Right lobe of liver (tissue), 6 donors: Measurements from ENCODE around the gene ATR. TPM values are rescaled to one million over a fixed set of nuclear protein-coding genes. Genes with fewer than 3 reads are reported as not detected.
A peak's percentile ranks its signal among the peaks of the same experiment; 100 is the strongest.
"Not testable (repeated sequence)": the region's sequence is repeated elsewhere in the genome, so short reads cannot be mapped to it uniquely, and the experiment has no call there.

Source experiments
- ATAC-seq, 4 donors: fragments of 200-7000 bp; cut with Tn5 transposase; one replicate each; pipeline ENCODE4 v1.9.1; 2020; ENCODE audit warnings: mild to moderate bottlenecking in 4 of 4, moderate library complexity in 4 of 4
- DNase-seq, 3 donors: peaks; one replicate each; pipeline ENCODE4 v3.0.0-alpha.2; 2020
- H3K27ac ChIP-seq, 3 donors: fragments of 200-600 bp; one replicate each; pipeline ENCODE4 v1.8.0; 2022
- H3K27me3 ChIP-seq, 2 donors: fragments of 200-600 bp; one replicate each; pipeline ENCODE4 v1.8.0; 2022
- H3K36me3 ChIP-seq, 4 donors: fragments of 200-600 bp; sonication (generic) in 1 of 4; one replicate each; pipeline versions ENCODE4 v1.5.1 to v1.8.0; 2017 to 2022; ENCODE audit warnings: control low read depth in 1 of 4
- H3K4me1 ChIP-seq, 4 donors: fragments of 200-600 bp; sonication (generic) in 1 of 4; one replicate each; pipeline versions ENCODE4 v1.5.1 to v1.8.0; 2017 to 2022; ENCODE audit warnings: control low read depth in 1 of 4
- H3K4me3 ChIP-seq, 3 donors: fragments of 200-600 bp; one replicate each; pipeline ENCODE4 v1.8.0; 2022
- H3K9me3 ChIP-seq, 4 donors: fragments of 200-600 bp; sonication (generic) in 1 of 4; one replicate each; pipeline versions ENCODE4 v1.5.1 to v1.8.0; 2017 to 2022; ENCODE audit warnings: control low read depth in 1 of 4
- CTCF ChIP-seq, 4 donors: fragments of 200-600 bp in 3 of 4; fragments of 450-650 bp in 1 of 4; IDR thresholded peaks; one replicate each; pipeline versions ENCODE4 v1.5.1 to v1.8.0; 2016 to 2022; ENCODE audit warnings: antibody characterized with exemption in 4 of 4, mild to moderate bottlenecking in 2 of 4
- POLR2A ChIP-seq: fragments of 450-650 bp; IDR thresholded peaks from one replicate; pipeline ENCODE4 v1.6.1; 2017; ENCODE audit warnings: antibody characterized with exemption, mild to moderate bottlenecking
- WGBS: methylation state at CpG from one replicate; pipeline ENCODE4 v1.1.6; 2018; ENCODE audit warnings: low coverage, low lambda C conversion rate; ENCODE audit not compliant: insufficient coverage; ENCODE audit errors: missing lambda C conversion rate; 5-methylcytosine and 5-hydroxymethylcytosine counted together
- intact Hi-C, 2 donors: fragments of 100-400 bp; cut with DNase I; formaldehyde crosslinking; loops; one replicate each; pipeline versions ENCODE4 v1.11.2 to v1.14.1; 2022
- total RNA-seq, 6 experiments: library from RNA; depleted of rRNA in 2 of 6; stranded (reverse); fragments of >200 nt in 2 of 6; fragmentation: NEBNext Ultra II Directional in 3 of 6; extraction: Animal tissue kit (Norgen Biotek cat#: 25700) in 3 of 6; gene quantifications; one replicate each; pipeline versions ENCODE4 v1.1.0 to v1.2.4, GENCODE V29; 2016 to 2023
- donor health status: DM: no; HTN: yes; CAD: no.
- donor health status: DM: no; HTN: no; CAD: no.
- donor health status: DM: no; HTN: no; CAD: no.
- donor health status: DM: no; HTN: yes; CAD: no.
- donor health status: DM: no; HTN: yes; CAD: no.

ATR gene
- total RNA-seq, 6 experiments from 2014 or later: 8.0 to 26.9 (median 15.7) TPM

GRCh38 chr3:142438096-142438495 lies 140.4 kb downstream of the ATR start:
- H3K4me1 ChIP-seq: peaks cover 0 to 37% (median 10%) of the 10 kb centered on the region in 4 donors
- H3K27me3 ChIP-seq, ATAC-seq, H3K27ac ChIP-seq, DNase-seq, H3K36me3 ChIP-seq, H3K9me3 ChIP-seq, H3K4me3 ChIP-seq, intact Hi-C loops: not testable (repeated sequence)
- 92% methylated on average over 8 of the region's 11 CpGs for WGBS

GRCh38 chr3:142436951-142437585 lies 141.5 kb downstream of the ATR start:
- peak; percentile 75 to 87 (median 82) for ATAC-seq
- H3K27ac ChIP-seq: peak overlapping the region in 2 of 3 donors; percentile 52 to 79
- TF ChIP-seq CTCF (IDR thresholded peaks at IDR 0.05) (no peak), POLR2A (no peak)

GRCh38 chr3:142434503-142434902 lies 144.0 kb downstream of the ATR start:
- Histone ChIP-seq H3K27me3 (no peaks in the 10 kb centered on the region), H3K4me1 (peaks cover 0 to 37% (median 10%) of the 10 kb centered on the region in 4 donors), H3K36me3 (peaks cover 0 to 19% (median 5%) of the 10 kb centered on the region in 4 donors), H3K9me3 (no peaks in the 10 kb centered on the region), H3K4me3 (no peak overlapping the region), H3K27ac (no peak overlapping the region)
- no peak for DNase-seq
- ATAC-seq: peak in 1 of 4 donors; percentile 31
- intact Hi-C loops: no loop called here
- no peak for TF ChIP-seq POLR2A
- no peak for TF ChIP-seq CTCF (IDR thresholded peaks at IDR 0.05)
- 57% methylated on average over 4 of the region's 4 CpGs for WGBS

More at GRCh38 chr3:142436951-142437585, 141.5 kb downstream of the ATR start:
- intact Hi-C loops: no loop called here
- H3K27me3 ChIP-seq: no peaks in the 10 kb centered on the region
- peaks cover 0 to 37% (median 10%) of the 10 kb centered on the region in 4 donors for H3K4me1 ChIP-seq
- peaks cover 0 to 5% (median 0%) of the 10 kb centered on the region in 4 donors for H3K36me3 ChIP-seq
- H3K4me3 ChIP-seq: no peak overlapping the region
- H3K9me3 ChIP-seq: no peaks in the 10 kb centered on the region
- DNase-seq: no peak

- no peak for ATAC-seq
- H3K4me3 ChIP-seq: no peak overlapping the region
- peaks cover 0 to 33% (median 10%) of the 10 kb centered on the region in 4 donors for H3K4me1 ChIP-seq
- DNase-seq: no peak
- H3K27ac ChIP-seq: no peak overlapping the region
- no peak for TF ChIP-seq POLR2A
- no peak for TF ChIP-seq CTCF (IDR thresholded peaks at IDR 0.05)
- H3K36me3 ChIP-seq: peaks cover 0 to 19% (median 5%) of the 10 kb centered on the region in 4 donors
- no peaks in the 10 kb centered on the region for H3K9me3 ChIP-seq
- WGBS: 28% methylated on average over 2 of the region's 2 CpGs
- H3K27me3 ChIP-seq: no peaks in the 10 kb centered on the region
- intact Hi-C loops: no loop called here
These were observed 145.4 kb downstream of the ATR start for GRCh38 chr3:142433110-142433509.

- H3K27ac ChIP-seq: no peak overlapping the region
These were observed 149.0 kb downstream of the ATR start for GRCh38 chr3:142429582-142429981.

More at GRCh38 chr3:142429582-142429981, 149.0 kb downstream of the ATR start:
- Histone ChIP-seq H3K4me3 (no peak overlapping the region), H3K27me3 (no peaks in the 10 kb centered on the region), H3K4me1 (peaks cover 0 to 14% (median 0%) of the 10 kb centered on the region in 4 donors), H3K36me3 (peaks cover 0 to 29% (median 5%) of the 10 kb centered on the region in 4 donors), H3K9me3 (no peaks in the 10 kb centered on the region)
- no peak for ATAC-seq
- intact Hi-C loops: no loop called here
- no peak for DNase-seq
- TF ChIP-seq CTCF (IDR thresholded peaks at IDR 0.05) (no peak), POLR2A (no peak)
